H7 (cell line): ENCODE measurements around the gene PPARD. TPM values are rescaled to one million over a fixed set of nuclear protein-coding genes. Genes with fewer than 3 reads are reported as not detected.
"Not testable (repeated sequence)": the region's sequence is repeated elsewhere in the genome, so short reads cannot be mapped to it uniquely, and the experiment has no call there.

Source experiments
- DNase-seq: peaks from one replicate; pipeline ENCODE4 v3.0.0; 2012
- H3K27me3 ChIP-seq: 2 replicates; pipeline ENCODE4 v1.6.0; 2011; ENCODE audit warnings: mild to moderate bottlenecking, low read length; ENCODE audit not compliant: control insufficient read depth, insufficient read depth
- H3K36me3 ChIP-seq: replicated peaks from 2 replicates; pipeline ENCODE4 v1.5.1; 2011; ENCODE audit warnings: low read length; ENCODE audit not compliant: control insufficient read depth, insufficient read depth
- H3K4me3 ChIP-seq: 2 replicates; pipeline ENCODE4 v1.5.1; 2011; ENCODE audit warnings: low read depth, mild to moderate bottlenecking, control low read depth, low read length, moderate library complexity; ENCODE audit not compliant: insufficient read depth
- total RNA-seq: library from RNA; depleted of rRNA; stranded (reverse); fragments of >200 nt; shearing (Covaris generic); gene quantifications from 2 replicates; pipeline ENCODE4 v1.2.3, GENCODE V29; 2014

Gene PPARD
- total RNA-seq, 1 experiment from 2014 or later = 3.2 TPM

GRCh38 chr6:35307138-35307537 lies 35.2 kb upstream of the PPARD start:
- not testable (repeated sequence) for H3K27me3 ChIP-seq, H3K4me3 ChIP-seq, H3K36me3 ChIP-seq, DNase-seq

- H3K36me3 ChIP-seq, H3K4me3 ChIP-seq, H3K27me3 ChIP-seq, DNase-seq: not testable (repeated sequence)
These were observed 33.8 kb upstream of the PPARD start for GRCh38 chr6:35308543-35308942.

- Histone ChIP-seq H3K36me3 (no peaks in the 10 kb centered on the region), H3K4me3 (no peak overlapping the region), H3K27me3 (no peaks in the 10 kb centered on the region)
- DNase-seq = no peak
These were observed 32.6 kb upstream of the PPARD start for GRCh38 chr6:35309611-35310264.

GRCh38 chr6:35310265-35310831 lies 32.0 kb upstream of the PPARD start:
- Histone ChIP-seq H3K36me3 (no peaks in the 10 kb centered on the region), H3K27me3 (no peaks in the 10 kb centered on the region), H3K4me3 (no peak overlapping the region)
- no peak for DNase-seq

- DNase-seq = no peak
- H3K27me3 ChIP-seq = peaks cover 4% of the 10 kb centered on the region
- no peaks in the 10 kb centered on the region for H3K36me3 ChIP-seq
- H3K4me3 ChIP-seq = no peak overlapping the region
These were observed 30.8 kb upstream of the PPARD start for GRCh38 chr6:35311390-35312075.

- Histone ChIP-seq H3K4me3 (no peak overlapping the region), H3K36me3 (no peaks in the 10 kb centered on the region)
- DNase-seq = no peak
These were observed 30.1 kb upstream of the PPARD start for GRCh38 chr6:35312076-35312800.

GRCh38 chr6:35312807-35313206 lies 29.6 kb upstream of the PPARD start:
- no peak overlapping the region for H3K4me3 ChIP-seq
- no peaks in the 10 kb centered on the region for H3K36me3 ChIP-seq
- DNase-seq = no peak
- peaks cover 17% of the 10 kb centered on the region for H3K27me3 ChIP-seq

More at GRCh38 chr6:35312076-35312800, 30.1 kb upstream of the PPARD start:
- H3K27me3 ChIP-seq = peaks cover 11% of the 10 kb centered on the region

GRCh38 chr6:35317483-35318195 lies 24.7 kb upstream of the PPARD start:
- peak; percentile 65 for DNase-seq
- H3K36me3 ChIP-seq = no peaks in the 10 kb centered on the region; the same call in 1 of the 2 replicates
- peaks cover 21% of the 10 kb centered on the region for H3K27me3 ChIP-seq
- H3K4me3 ChIP-seq = peak overlapping the region; percentile 50

- DNase-seq = peak; percentile 100
- Histone ChIP-seq H3K36me3 (no peaks in the 10 kb centered on the region; the same call in 1 of the 2 replicates), H3K4me3 (peak overlapping the region; percentile 50), H3K27me3 (peaks cover 21% of the 10 kb centered on the region)
These were observed 23.9 kb upstream of the PPARD start for GRCh38 chr6:35318196-35319171.

- DNase-seq = no peak
- Histone ChIP-seq H3K27me3 (peaks cover 21% of the 10 kb centered on the region), H3K36me3 (no peaks in the 10 kb centered on the region; the same call in 1 of the 2 replicates), H3K4me3 (no peak overlapping the region)
These were observed 22.9 kb upstream of the PPARD start for GRCh38 chr6:35319346-35320030.

GRCh38 chr6:35320031-35320410 lies 22.3 kb upstream of the PPARD start:
- H3K36me3 ChIP-seq = no peaks in the 10 kb centered on the region; the same call in 1 of the 2 replicates
- DNase-seq = no peak
- peaks cover 21% of the 10 kb centered on the region for H3K27me3 ChIP-seq
- no peak overlapping the region for H3K4me3 ChIP-seq

GRCh38 chr6:35321091-35321490 lies 21.3 kb upstream of the PPARD start:
- Histone ChIP-seq H3K4me3 (no peak overlapping the region), H3K36me3 (no peaks in the 10 kb centered on the region; the same call in 1 of the 2 replicates), H3K27me3 (peaks cover 21% of the 10 kb centered on the region)
- DNase-seq = no peak
